GM10248 (cell line): ENCODE results near the gene GCC2.
A peak's percentile ranks its signal among the peaks of the same experiment; 100 is the strongest.

Source experiments
- CTCF ChIA-PET: fragments of 300-600 bp; sonication (Branson Sonifier 250); formaldehyde crosslinking; extraction: SDS; loops from one replicate; lab custom pipeline; 2021; ENCODE audit warnings: antibody characterized with exemption; lab: Yijun Ruan, JAX
- POLR2A ChIA-PET: fragments of 350-650 bp; sonication (Branson Sonifier 250); formaldehyde crosslinking; extraction: SDS; loops from one replicate; lab custom pipeline; 2020; ENCODE audit warnings: antibody characterized with exemption; lab: Yijun Ruan, JAX
- DNase-seq: peaks from one replicate; pipeline ENCODE4 v3.0.0; 2012; ENCODE audit errors: extremely low spot score
- CTCF ChIP-seq: IDR thresholded peaks from 2 replicates; pipeline ENCODE4 v1.5.1; 2012; ENCODE audit warnings: mild to moderate bottlenecking, low read depth; ENCODE audit errors: extremely low read depth, missing control alignments, control extremely low read depth

GCC2 gene, protein sequence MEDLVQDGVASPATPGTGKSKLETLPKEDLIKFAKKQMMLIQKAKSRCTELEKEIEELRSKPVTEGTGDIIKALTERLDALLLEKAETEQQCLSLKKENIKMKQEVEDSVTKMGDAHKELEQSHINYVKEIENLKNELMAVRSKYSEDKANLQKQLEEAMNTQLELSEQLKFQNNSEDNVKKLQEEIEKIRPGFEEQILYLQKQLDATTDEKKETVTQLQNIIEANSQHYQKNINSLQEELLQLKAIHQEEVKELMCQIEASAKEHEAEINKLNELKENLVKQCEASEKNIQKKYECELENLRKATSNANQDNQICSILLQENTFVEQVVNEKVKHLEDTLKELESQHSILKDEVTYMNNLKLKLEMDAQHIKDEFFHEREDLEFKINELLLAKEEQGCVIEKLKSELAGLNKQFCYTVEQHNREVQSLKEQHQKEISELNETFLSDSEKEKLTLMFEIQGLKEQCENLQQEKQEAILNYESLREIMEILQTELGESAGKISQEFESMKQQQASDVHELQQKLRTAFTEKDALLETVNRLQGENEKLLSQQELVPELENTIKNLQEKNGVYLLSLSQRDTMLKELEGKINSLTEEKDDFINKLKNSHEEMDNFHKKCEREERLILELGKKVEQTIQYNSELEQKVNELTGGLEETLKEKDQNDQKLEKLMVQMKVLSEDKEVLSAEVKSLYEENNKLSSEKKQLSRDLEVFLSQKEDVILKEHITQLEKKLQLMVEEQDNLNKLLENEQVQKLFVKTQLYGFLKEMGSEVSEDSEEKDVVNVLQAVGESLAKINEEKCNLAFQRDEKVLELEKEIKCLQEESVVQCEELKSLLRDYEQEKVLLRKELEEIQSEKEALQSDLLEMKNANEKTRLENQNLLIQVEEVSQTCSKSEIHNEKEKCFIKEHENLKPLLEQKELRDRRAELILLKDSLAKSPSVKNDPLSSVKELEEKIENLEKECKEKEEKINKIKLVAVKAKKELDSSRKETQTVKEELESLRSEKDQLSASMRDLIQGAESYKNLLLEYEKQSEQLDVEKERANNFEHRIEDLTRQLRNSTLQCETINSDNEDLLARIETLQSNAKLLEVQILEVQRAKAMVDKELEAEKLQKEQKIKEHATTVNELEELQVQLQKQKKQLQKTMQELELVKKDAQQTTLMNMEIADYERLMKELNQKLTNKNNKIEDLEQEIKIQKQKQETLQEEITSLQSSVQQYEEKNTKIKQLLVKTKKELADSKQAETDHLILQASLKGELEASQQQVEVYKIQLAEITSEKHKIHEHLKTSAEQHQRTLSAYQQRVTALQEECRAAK (N-terminal part only)

GRCh38 chr2:108448678-108449409, at the start of gene GCC2:
GCC2 (plus strand) TSS chr2:108449206; CDS start chr2:108449275, 69 bp downstream.
- no peak for TF ChIP-seq CTCF
- POLR2A ChIA-PET = interaction anchor here (0.6 kb wide), 1 partner anchor 60 kb away, joined by 5 read pairs; no protein-coding TSS in a partner anchor
- CTCF ChIA-PET = interaction anchor here (1.1 to 2.8 kb wide), 4 partner anchors 10 to 187 kb away, joined by 3 to 9 read pairs (median 4); no protein-coding TSS in a partner anchor
- DNase-seq = peak; percentile 94

DNA sequence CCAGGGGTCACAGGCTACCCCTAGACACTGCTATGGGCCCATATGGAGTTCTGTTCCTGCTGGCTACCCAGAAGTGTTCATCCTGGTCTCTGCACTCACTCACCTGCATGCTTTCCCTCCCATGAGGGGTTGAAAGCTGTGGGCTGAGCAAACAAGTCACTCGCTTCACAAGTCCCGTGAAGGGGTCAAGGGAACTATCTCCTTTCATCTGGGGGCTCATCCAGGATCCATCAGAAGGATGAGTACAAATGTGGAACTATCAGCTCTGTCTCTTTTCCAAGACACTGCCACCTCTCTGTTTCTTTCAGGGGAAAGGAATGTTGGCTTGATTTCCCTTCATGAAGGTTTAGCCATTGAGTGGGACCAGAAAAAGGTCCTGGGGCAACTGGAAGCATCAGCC, 49.5 kb upstream of the GCC2 start:
- POLR2A ChIA-PET = no interaction called here
- DNase-seq = no peak
- TF ChIP-seq CTCF = no peak
- CTCF ChIA-PET = interaction anchor here (0.9 to 1.6 kb wide), 4 partner anchors 9 to 185 kb away, joined by 3 to 9 read pairs (median 4); no protein-coding TSS in a partner anchor

DNA sequence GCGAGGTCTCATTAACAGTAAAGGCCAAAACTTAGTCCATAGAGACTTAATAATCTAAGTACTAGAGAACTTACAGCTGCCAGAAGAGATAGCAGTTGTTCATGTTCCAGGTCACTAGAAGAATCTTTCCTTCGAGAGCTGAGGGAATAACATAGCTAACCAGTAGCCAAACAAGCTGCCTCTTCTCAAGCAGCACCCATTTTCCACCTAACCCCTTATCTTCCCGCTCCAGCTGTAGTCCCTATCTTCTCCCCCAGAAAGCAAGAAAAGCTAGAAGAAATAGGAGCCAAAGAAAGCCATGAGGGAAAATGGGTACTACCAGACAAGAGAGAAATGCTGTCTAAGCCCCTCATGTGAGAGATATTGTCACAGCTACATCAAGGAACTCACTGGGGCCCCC, 47.2 kb upstream of the GCC2 start:
- POLR2A ChIA-PET = no interaction called here
- no peak for TF ChIP-seq CTCF
- DNase-seq = no peak
- CTCF ChIA-PET = interaction anchor here (1.0 to 1.9 kb wide), 2 partner anchors 17 to 182 kb away, joined by 3 to 6 read pairs; no protein-coding TSS in a partner anchor

DNA sequence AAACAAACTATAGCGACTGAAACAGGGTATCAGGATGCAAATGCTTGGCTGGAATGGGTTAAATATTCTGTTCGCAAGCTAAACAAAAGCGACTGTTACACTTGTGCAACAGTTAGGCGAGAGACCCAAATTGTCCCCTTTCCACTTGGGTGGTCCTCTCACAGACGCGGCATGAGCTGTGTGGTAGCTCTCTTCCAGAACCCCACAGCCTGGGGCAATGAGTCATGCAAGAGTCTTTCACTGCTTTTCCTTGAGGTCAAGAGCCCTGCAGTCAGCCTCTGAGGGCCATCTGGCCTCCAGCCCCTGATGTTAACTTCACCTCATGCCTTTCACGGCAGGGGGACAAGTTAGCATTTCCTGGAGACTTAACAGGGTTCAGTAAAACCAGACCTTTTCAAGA, 45.5 kb upstream of the GCC2 start:
- CTCF ChIA-PET = interaction anchor here (0.7 to 1.3 kb wide), 2 partner anchors 9 to 18 kb away, joined by 3 read pairs; no protein-coding TSS in a partner anchor
- POLR2A ChIA-PET = no interaction called here
- TF ChIP-seq CTCF = no peak
- no peak for DNase-seq

DNA sequence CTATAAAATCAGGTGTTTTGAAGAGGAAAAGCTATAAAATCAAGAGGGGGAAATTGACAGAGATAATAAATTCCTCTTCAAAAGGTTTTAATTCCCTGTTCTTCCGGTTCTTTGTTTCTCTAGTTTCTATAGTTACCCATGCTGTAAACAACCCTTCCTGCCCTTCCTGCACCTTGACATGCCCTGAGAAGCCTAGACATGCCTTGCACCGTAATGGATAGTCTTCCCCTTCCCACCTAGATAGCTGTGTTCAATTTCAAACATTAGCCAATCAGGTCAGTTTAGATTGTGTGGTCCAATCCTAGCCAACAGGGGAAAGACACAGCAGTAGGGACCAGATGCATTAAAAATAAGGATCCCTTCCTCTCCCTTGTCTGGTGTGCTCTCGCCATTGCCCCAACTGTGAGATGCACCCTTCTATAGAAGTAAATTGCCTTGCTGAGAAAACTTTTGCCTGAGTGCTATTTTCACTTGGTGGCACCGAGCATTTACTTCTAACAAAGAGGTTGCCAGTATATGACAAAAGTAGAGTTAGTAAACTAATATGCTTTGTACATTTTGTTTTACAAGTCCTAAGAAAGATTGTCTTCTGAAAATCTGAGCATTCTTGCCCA, 44.1 kb upstream of the GCC2 start:
- ChIA-PET CTCF (interaction anchor here (1.2 kb wide), 1 partner anchor 10 kb away, joined by 4 read pairs; no protein-coding TSS in a partner anchor), POLR2A (no interaction called here)
- DNase-seq = no peak
- no peak for TF ChIP-seq CTCF
